Posterior vena cava (tissue), 2 donors: Measurements from ENCODE around the gene MCC. TPM values are rescaled to one million over a fixed set of nuclear protein-coding genes. Genes with fewer than 3 reads are reported as not detected.

Experiments
- DNase-seq: peaks from one replicate; pipeline ENCODE4 v3.0.0-alpha.2; 2020; ENCODE audit warnings: low spot score
- intact Hi-C, 2 donors: fragments of 100-400 bp; cut with DNase I; formaldehyde crosslinking; loops; one replicate each; pipeline versions ENCODE4 v1.14.1 to v1.14.2; 2022 to 2023
- total RNA-seq, 2 donors: library from RNA; stranded (reverse); fragmentation: NEBNext Ultra II Directional; extraction: Animal tissue kit (Norgen Biotek cat#: 25700); gene quantifications; one replicate each; pipeline ENCODE4 v1.2.1, GENCODE V29; 2021
- donor health status: DM: yes; HTN: yes; CAD: no.
- donor health status: DM: yes; HTN: yes; CAD: no.

The MCC gene
- total RNA-seq, 2 donors from 2014 or later = 12.3 to 14.6 TPM

DNA sequence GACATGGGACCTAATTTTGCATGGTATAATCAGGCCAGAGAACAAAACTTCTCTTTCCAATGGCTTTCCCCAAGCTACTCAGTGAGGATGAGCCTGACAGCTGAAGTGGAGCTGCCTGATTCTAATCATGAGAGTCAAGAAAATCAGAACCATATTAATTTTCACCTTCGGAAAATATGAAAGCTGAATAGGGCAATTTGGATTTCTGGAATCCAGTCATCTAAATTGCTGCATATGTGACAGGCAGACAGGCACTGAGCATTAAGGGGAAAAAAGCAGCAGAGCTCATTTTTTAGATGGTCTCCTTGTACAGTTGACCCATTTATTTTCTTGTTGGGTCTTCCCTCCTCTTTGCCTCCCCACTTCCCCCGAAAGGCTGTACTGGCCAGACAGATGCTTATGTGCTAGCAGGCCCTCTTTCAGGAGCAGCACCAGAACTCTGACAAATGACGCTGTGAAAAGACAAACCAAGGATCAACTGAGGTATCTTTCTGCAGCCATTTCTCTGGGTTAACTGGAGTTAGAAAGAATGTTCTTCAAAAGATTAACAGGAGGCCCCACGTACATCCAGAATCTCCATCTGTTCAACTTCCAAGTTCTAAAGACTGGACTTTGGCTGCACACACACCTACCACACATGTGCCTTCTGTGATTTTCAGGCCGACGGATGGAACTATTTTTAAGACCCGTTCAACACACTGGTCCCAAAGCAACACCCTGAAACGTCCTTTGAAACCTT is 336.4 kb downstream of the MCC start:
- no peak for DNase-seq
- intact Hi-C loops = no loop called here

DNA sequence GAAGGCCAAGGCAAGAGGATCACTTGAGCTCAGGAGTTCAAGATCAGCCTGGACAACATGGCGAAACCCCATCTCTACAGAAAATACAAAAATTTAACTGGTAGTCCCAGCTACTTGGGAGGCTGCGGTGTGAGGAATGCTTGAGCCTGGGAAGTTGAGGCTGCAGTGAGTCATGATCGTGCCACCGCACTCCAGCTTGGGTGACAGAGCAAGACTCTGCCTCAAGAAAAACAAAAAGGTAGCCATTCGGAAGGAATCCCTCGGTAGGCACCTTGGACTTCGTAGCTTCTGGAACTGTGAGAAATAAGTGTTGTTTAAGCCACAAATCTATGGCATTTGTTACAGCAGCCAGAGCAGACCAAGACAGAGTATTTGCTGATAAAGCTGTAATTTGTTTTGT is 337.4 kb downstream of the MCC start:
- DNase-seq = no peak
- intact Hi-C loops = no loop called here

DNA sequence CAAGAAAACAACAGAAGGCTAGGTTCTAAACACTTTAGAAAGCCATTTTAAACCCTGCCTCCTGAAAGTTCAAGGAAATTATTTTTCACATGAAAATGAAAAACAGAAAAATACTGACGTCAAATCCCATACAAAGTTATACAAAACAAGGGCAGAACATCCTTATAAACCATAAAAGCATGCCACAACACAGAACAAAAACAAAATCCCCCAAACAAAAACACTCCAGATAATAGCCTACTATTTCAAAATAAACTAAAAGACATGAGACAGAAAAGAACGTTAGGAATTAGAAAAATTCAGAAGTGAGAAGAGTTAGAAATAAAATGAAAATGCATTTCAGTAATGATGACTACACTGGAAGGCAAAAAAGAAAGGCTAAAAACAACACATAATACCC is 338.0 kb downstream of the MCC start:
- DNase-seq = no peak
- intact Hi-C loops = no loop called here

DNA sequence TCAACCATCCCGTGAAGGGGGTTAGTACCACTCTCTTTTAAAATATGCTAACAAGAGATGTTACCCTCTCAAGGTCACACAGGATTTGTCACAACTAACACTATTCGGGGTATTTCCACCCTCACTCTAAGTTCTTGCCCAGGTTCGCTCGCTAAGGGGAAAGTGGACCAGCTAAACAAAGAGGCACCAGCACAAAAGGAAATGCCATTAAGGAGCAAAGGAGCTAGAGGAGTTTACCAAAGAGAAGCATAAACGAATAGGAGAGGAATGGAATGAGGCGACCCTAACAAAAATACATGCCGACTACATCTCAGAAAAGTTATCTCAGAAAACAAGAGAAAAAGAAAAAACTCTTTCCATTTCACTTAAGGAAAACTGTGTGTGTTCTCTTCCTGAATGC is 340.7 kb downstream of the MCC start:
- intact Hi-C loops = no loop called here
- DNase-seq = no peak

DNA sequence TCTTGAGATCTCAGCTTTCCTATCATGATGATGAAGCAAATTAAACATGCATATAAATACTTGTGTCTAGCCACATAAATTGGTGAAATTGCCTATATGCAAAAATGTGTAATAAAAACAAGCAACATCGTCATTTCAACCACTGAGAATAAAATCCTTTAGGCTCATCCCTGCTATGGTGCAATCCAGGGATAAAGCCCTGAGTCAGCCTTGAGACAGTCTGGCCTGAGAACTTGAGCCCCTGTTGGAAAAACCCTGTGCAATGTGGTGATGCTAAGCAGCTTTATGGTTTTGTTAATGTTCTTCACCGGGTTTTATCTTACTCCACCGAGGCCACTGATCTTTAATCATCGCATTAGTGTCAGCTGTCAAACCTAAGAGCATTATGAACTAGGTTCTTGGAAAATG is 341.1 kb downstream of the MCC start:
- no peak for DNase-seq
- intact Hi-C loops = no loop called here

DNA sequence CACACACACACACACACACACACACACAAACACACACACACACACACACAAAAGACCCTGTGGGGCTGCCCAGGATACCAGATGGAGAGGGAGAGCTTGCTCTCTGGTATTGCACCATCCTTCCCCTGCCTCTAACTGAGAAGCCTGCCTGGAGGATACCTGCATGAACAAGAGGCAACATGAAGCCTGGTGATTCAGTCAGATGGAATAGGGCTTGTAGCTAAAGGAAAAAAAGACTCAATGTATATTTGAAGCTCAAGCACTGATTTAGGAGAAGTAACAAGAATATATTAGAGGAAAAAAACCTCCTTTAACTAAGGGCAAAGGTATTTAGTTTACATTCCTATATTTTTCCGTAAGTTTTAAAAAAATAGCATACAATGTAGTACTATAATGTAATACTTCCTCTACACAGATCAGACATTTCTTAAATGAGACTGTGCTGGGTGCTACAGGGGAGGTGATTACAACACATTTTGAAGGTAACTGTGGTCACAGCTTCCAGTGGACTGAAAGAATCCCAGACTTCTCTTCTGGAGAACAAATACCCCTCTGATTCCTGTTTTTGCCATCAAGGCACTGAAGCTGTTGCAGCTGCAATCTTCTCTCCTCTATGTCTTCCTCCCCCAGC is 342.4 kb downstream of the MCC start:
- no peak for DNase-seq
- intact Hi-C loops = no loop called here

DNA sequence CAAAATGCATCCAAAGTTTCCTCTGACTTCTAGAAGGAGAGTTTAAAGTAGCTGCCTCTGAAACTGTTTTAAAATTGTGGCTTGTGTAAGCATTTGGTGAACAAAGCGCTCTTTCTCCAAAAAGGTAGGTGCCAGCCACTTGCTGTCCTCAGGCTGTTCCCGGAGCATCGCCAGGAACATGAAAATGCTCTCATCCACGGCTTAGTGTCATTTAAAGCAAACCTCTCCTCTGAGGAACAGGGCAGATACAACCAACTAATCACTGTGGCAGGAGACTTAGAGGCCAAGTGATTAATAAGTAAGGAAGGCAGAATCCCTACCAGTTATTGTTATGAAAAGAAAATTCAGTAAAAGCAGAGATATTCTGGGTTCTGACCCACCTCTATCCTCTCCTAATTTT is 346.1 kb downstream of the MCC start:
- no peak for DNase-seq
- intact Hi-C loops = no loop called here

DNA sequence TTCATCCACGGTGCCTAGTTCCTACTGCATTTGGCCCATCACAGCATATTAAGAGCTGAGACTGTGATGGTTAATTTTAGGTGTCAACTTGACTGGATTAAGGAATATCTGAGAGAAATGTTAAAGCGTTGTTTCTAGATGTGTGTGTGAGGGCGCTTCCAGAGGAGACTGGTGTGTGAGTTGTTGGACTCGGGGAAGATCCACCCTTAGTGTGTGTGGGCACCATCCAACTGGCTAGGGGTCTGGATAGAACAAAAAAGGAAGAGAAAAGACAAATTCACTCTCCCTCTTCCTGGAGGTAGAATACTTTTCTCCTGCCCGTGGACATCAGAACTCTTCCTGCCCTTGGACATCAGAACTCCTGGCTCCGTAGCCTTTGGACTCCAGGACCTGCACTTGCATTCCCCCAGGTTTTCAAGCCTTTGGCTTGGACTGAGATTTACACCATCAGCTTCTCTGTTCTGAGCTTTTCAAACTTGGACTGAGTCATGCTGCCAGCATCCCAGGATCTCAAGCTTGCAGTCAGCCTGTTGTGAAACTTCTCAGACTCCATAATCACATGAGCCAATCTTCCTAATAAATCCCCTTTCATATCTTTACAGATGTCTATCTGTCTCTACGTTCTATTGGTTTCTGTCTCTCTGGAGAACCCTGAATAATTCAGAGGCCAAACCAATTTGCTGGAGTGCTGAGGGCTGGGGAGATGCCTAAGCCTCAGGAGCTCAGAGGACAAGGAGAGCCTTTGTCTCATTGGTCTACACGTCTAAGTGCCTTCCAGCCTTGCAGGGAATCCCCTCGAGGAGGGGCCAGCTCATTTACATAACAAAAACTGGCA is 347.2 kb downstream of the MCC start:
- intact Hi-C loops = no loop called here
- DNase-seq = no peak

DNA sequence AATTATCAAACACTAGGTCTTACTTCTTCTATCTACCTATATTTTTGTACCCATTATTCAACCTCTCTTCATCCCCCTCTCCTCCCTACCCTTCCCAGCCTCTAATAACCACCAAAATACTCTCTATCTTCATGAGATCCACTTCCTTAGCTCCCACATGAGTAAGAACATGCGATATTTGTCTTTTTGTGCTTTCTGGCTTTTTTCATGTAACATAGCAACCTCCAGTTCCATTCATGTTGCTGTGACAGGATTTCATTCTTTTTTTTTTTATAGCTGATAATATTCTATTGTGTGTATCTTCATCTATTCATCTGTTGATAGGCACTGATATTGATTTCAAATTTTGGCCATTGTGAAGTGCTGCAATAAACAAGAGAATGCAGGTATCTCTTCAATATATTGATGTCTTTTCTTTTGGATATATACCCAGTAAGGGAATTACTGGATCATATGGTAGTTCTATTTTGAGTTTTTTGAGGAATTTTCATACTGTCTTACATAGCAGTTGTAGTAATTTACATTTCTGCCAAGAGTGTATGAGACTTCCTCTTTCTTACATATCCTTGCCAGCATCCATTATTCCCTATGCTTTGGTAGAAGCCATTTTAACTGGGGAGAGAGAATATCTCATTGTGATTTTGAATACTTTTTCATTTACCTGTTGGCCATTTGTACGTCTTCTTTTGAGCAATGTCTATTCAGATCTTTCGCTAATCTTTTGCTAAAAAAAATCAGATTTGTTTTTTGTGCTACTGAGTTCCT is 354.9 kb downstream of the MCC start:
- DNase-seq = no peak
- intact Hi-C loops = no loop called here

DNA sequence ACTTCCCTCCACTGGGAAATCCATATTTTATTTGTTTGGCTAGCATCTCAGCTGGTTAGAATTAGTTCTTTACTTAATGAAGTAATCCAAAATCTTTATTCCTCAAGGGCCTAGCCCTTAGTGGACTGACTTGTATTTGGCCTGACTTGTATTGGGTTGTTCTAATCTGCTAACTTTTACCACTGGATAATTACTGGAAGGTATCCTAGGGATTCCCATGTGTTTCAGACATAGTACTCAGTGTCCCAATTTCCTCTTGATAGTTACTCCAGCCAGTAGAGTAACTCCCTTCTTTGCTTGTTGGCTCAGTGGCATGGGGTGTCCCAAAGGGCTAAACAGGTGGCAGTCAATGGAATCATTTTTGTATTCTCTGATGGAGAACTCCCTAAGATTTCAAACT is 355.7 kb downstream of the MCC start:
- intact Hi-C loops = no loop called here
- DNase-seq = no peak

DNA sequence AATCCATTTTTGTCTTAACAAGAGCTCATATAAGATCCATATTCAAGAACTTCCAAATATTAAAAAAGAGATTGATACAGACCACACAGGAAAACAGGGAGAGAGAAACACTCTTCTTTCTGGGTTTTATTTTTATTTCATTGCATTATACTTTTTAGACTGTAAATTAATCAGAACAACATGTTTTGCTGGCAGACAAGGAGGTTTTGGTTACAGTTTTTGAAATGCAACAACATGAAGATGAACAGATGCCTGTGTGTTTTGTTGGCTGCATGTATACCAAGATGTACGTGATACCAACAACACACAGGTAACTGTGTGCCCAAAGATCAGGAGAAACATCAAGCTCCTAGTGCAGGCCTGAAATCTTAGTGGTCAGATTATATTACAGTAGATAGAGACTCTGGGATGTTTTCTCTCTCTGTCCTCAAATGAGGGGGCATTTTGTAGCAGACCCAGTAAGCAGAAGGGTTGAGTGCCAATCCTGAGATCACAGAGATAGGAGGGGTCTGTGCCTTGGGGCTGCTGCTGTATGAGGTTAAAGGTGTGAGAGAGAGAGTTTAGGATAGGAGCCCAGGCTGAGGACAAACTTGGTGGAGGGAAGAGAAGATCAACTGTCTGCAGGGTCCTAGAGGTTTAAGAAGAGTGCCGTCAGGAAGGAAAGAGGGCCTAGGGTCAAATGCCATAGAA is 359.5 kb downstream of the MCC start:
- DNase-seq = no peak
- intact Hi-C loops = no loop called here

DNA sequence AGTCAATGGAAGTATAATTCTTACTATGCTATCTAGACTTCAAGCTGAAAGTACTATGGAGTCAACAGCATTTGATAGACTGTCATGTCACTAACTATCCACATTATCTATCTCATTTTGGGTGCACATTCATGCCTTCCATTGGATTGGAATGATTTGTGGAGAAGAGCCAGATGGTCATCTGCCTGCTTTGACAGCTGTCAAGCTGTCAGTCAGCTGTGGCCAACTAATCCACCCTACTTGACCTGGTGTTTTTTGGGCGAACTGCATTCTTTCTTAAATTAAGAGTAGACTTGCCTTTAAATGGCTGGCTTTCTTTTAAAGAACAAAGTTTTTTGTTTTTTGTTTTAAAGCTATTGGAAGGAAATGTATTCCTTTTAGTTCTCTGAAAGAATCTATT is 360.2 kb downstream of the MCC start:
- intact Hi-C loops = no loop called here
- DNase-seq = no peak

DNA sequence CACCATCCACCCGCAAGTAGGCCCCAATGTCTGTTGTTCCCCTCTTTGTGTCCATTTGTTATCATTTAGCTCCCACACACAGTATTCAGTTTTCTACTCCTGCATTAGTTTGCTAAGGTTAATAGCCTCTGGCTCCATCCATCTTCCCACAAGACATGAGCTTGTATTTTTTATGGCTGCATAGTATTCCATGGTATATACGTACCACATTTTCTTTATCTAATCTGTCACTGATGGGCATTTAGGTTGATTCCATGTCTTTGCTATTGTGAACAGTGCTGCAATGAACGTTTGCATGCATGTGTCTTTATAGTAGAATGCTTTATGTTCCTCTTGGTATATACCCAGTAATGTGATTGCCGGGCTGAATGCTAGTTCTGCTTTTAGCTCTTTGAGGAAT is 361.2 kb downstream of the MCC start:
- DNase-seq = no peak
- intact Hi-C loops = no loop called here

DNA sequence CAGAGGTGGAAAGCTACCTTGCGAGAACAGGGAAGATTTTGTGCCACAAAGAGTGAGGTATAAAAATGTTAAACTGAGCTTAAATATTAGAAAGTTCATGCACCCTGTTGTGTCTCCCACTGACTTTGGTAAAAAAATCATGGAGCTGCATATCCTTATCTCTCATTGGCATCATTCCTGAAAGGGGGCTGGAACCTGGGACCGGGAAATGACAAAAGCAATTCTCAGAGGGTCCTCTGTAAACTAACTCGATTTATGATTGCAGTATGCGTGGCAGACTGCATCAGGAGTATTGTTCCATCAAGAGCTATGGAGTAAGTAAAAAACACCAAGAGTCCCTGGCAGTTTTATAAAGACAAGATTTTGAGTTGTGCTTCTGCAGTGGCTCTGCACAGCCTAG is 362.9 kb downstream of the MCC start:
- intact Hi-C loops = no loop called here
- no peak for DNase-seq

DNA sequence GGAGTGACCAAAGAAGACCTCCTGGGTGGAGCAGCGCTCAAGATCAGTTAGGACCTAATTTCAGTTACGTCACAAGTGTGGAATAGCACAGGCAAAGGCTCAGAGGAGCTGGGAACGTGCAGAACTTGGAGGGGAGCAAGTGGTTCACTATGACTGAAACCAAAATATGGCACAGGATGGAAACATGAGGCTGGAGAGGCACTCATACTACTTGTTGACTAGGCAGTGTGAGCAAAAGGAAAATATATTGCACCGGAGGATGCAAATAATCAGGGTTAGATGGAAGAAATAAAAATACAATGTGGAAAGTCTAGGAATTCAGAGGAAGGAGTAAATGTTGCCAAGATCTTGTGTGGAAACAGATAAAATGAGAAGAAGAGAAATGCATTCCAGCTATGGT is 363.3 kb downstream of the MCC start:
- intact Hi-C loops = no loop called here

DNA sequence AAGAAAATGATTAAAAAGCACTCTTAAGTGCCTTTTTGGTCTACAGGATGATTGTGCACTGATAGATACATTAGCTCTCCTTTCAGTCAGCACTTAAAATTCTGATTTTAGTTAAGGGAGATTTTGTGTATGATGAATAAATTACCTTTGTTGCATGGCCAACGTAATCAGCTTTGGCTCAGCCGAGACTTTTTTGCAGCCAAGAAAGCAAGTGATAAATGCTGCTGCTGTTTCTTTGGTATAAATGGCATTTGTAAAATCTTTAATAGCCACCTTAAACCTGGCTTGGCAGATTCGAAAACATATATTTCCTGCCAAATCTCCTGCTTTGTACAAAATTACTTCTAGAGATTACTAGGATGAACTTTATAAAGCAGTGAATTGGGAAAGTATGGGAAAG is 364.0 kb downstream of the MCC start:
- no peak for DNase-seq
- intact Hi-C loops = no loop called here

More for the DNA sequence above, 363.3 kb downstream of the MCC start:
- DNase-seq = no peak

DNA sequence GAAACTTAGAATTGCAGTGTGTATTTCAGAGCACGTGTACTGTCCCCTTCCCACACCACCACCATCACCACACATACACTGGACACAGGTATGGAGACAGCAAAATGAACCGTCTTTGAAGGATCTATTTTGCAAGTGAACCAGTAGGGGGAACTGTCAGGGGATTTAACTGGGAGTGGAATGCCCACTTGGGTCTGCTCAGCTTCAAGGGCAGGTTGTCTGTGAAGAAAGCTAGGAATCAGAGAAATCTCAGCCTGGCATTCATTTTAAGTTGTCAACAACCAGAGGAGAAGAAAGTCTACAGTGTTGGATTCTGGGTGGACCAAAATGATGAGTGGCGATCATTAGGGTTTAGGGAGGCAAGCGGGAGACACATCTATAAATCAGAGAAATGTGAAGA is 364.6 kb downstream of the MCC start:
- intact Hi-C loops = no loop called here
- DNase-seq = no peak

DNA sequence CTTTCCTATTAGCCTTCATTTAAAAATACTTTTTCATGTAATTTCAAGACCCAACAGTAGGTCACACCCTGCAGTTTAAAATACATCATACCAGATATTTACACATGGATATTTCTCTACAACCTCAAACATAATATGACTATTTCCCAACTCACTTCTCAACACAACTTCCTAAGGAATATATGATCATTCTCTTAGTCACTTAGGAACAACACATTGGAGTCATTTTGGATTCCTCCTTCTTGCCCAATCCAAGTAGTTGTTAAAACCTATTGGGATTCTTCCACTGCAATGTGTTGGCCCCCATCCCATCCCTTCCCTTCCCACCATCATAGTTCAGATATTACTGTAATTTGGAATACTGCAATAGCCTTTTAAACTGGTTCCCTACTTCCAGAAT is 366.2 kb downstream of the MCC start:
- intact Hi-C loops = no loop called here
- DNase-seq = no peak

DNA sequence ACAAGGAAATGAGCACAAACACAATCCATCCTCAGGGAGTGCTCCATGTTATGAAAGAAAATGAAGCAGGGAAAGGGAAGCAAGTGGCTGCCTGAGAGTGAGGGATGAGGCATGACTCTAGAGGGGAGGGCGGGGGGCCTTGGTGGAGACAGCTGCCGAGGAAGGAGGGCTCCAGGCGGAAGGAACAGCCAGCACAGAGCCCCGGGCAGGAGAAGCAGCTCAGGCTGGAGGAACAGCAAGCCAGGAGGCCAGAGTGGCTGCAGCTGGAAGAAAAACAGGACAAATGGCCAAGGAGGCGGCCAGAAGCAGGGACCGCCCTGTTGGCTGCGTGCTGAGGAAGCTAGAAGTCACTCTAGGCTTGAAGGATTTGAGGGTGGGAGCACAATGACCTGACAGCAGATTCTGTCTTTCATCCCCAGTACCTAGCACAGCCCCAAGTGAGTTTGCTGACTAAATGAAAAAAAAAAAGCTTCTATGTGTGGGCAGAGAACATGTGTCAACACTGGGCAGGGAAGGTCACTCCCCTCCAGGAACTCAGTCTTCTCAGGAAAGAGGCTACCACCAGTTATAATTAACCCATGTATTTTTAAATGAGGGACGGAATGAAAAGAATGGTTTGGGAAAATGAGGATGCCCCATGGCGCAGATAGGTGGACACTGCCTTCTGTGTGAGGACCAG is 368.9 kb downstream of the MCC start:
- DNase-seq = peak; percentile 85
- intact Hi-C loops = no loop called here
